HL-60 (cell line): ENCODE results near the gene SGCG.

Experiments used
- DNase-seq, 2 experiments: peaks; one replicate each; pipeline ENCODE4 v3.0.0-alpha.2; 2010 to 2020; ENCODE audit warnings: low read depth in 1 of 2, low spot score in 1 of 2
- H3K27ac ChIP-seq: fragments of 250-450 bp; sonication (Bioruptor Pico); replicated peaks from 2 replicates; pipeline ENCODE4 v1.5.1; 2020; ENCODE audit warnings: mild to moderate bottlenecking, moderate library complexity
- H3K27me3 ChIP-seq: fragments of 250-450 bp; sonication (Bioruptor Pico); 2 replicates; pipeline ENCODE4 v1.5.1; 2021; ENCODE audit warnings: mild to moderate bottlenecking, moderate library complexity; ENCODE audit not compliant: insufficient read depth, poor library complexity, severe bottlenecking
- H3K4me3 ChIP-seq: replicated peaks from 2 replicates; pipeline ENCODE4 v1.5.1; 2011; ENCODE audit warnings: mild to moderate bottlenecking, control low read depth, low read length; ENCODE audit not compliant: insufficient read depth
- CTCF ChIP-seq: IDR thresholded peaks from one replicate; pipeline ENCODE4 v1.5.1; 2011; ENCODE audit warnings: low read length, control low read depth, inconsistent platforms; ENCODE audit not compliant: insufficient read depth
- GABPA ChIP-seq: IDR thresholded peaks from 2 replicates; pipeline ENCODE4 v1.6.1; 2012; ENCODE audit warnings: low read depth
- POLR2AphosphoS5 ChIP-seq: IDR thresholded peaks from 2 replicates; pipeline ENCODE4 v1.6.1; 2012; ENCODE audit warnings: low read depth
- REST ChIP-seq: IDR thresholded peaks from 2 replicates; pipeline ENCODE4 v1.6.1; 2012; ENCODE audit warnings: low read depth; ENCODE audit not compliant: insufficient replicate concordance
- SPI1 ChIP-seq: IDR thresholded peaks from 2 replicates; pipeline ENCODE4 v1.6.1; 2012; ENCODE audit warnings: low read depth, mild to moderate bottlenecking, borderline replicate concordance

SGCG gene

GRCh38 chr13:23273498-23273897, 92.7 kb downstream of the SGCG start:
- DNase-seq: no peak

GRCh38 chr13:23279321-23279720, 98.5 kb downstream of the SGCG start:
- DNase-seq: no peak
- no peak overlapping the region for H3K4me3 ChIP-seq
- H3K27me3 ChIP-seq: no peaks in the 10 kb centered on the region
- no peak overlapping the region for H3K27ac ChIP-seq
- TF ChIP-seq GABPA (no peak), CTCF (no peak), REST (no peak), SPI1 (no peak), POLR2AphosphoS5 (no peak)

More at GRCh38 chr13:23273498-23273897, 92.7 kb downstream of the SGCG start:
- TF ChIP-seq POLR2AphosphoS5 (no peak), GABPA (no peak), SPI1 (no peak), CTCF (no peak), REST (no peak)
- H3K27ac ChIP-seq: no peak overlapping the region
- H3K27me3 ChIP-seq: peaks cover 2% of the 10 kb centered on the region
- no peak overlapping the region for H3K4me3 ChIP-seq

- H3K27ac ChIP-seq: no peak overlapping the region
- no peak for DNase-seq
- no peaks in the 10 kb centered on the region for H3K27me3 ChIP-seq
- no peak for TF ChIP-seq POLR2AphosphoS5
- no peak for TF ChIP-seq GABPA
- TF ChIP-seq CTCF: no peak
- no peak for TF ChIP-seq SPI1
- no peak for TF ChIP-seq REST
- no peak overlapping the region for H3K4me3 ChIP-seq
Observed at GRCh38 chr13:23288564-23288963, 107.8 kb downstream of the SGCG start.
